ENCODE results near the gene GNG8. TPM values are rescaled to one million over a fixed set of nuclear protein-coding genes. Genes with fewer than 3 reads are reported as not detected.

Gene GNG8
- total RNA-seq, 1 donor from 2014 or later, result not detected

DNA sequence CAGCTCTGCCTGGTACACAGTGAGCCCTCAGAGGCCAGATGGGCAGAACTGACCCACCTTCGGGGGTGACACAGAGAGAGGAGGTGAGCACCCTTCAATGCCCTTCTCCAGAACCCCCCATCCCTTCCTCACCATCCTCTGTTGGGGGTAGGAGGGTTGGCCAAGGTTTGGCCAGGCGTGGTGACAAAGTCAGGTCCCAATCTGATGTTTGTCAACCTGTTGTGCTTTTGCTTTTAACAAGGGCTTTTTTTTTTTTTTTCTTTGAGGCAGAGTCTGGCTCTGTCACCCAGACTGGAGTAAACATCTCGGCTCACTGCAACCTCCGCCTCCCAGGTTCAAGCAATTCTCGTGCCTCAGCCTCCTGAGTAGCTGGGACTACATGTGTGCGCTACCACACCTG lies 18.4 kb downstream of the GNG8 start:
- no peak for DNase-seq

DNA sequence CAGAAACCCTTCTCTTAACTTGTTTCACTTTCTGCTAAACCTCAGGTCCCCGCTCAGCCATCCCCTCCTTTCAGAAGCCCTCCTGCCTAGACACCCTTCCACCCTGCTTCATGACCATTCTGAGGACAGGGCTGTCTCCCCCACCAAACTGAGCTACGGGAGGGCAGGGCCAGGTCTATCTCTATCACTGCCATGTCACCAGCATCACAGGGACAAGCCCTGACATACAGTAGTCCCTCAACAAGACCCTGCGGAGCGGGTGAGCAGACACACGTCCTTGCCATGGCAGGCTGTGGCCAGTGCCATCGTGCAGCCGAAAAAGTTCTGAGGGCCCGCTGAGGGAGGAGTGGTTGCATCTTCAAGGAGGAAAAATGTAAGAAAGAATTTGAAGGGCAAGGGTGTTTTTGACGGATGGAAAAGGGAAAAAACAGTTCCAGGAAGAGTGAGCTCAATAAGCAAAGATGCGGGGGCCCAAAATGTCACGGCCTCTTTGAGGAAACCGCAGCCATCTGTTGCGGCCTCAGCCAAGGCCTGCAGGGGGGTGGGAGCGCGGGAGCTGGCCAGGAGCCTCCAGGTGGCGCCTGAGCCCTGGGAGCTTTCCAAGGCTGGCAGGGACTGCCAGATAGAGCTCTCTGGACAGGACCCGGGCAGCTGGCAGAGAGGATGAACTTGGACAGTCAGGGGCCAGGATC lies 19.2 kb downstream of the GNG8 start:
- no peak for DNase-seq

GRCh38 chr19:46615966-46616365 lies 20.0 kb downstream of the GNG8 start:
- DNase-seq, result no peak

GRCh38 chr19:46614114-46614722 lies 21.8 kb downstream of the GNG8 start:
- peak; percentile 80 for DNase-seq

DNA sequence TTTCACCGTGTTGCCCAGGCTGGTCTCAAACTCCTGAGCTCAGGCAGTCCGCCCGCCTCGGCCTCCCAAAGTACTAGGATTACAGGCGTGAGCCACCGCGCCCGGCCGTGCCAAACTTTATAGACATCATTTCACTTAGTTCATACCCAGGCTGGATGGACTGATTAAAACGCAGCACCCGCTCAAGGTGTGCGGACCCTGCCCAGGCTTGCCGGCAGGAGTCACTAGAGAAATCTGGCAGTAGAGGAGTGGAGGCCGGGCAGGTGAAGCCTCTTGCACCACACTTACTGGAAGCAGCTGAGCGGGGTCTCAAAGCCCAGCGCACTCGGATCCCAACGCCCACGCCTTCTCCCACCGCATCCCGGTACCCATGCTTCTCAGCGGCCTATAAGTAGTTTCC lies 22.5 kb downstream of the GNG8 start:
- no peak for DNase-seq

DNA sequence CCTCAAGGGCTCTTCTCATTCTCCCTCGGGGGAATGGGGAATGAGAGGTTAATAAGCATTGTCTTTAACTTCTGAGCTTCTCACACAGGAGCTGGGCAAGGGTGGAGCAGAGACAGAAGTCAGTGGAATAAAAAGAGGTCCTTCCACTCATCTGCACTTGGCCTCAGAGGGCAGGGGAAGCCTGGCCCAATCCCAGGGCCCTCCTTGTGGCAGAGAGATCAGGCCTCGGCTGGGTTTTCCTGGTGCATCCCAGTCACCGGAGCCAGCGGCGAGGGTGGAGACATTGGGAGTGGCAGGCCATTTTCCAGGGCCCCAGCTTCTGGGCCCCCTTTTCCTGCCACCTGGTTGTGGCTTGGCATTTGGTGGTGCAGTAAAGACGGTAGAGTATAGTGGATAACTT lies 24.2 kb downstream of the GNG8 start:
- no peak for DNase-seq

GRCh38 chr19:46610851-46611770 lies 24.9 kb downstream of the GNG8 start:
- no peak for DNase-seq

GRCh38 chr19:46610413-46610775 lies 25.6 kb downstream of the GNG8 start:
- DNase-seq, result no peak

DNA sequence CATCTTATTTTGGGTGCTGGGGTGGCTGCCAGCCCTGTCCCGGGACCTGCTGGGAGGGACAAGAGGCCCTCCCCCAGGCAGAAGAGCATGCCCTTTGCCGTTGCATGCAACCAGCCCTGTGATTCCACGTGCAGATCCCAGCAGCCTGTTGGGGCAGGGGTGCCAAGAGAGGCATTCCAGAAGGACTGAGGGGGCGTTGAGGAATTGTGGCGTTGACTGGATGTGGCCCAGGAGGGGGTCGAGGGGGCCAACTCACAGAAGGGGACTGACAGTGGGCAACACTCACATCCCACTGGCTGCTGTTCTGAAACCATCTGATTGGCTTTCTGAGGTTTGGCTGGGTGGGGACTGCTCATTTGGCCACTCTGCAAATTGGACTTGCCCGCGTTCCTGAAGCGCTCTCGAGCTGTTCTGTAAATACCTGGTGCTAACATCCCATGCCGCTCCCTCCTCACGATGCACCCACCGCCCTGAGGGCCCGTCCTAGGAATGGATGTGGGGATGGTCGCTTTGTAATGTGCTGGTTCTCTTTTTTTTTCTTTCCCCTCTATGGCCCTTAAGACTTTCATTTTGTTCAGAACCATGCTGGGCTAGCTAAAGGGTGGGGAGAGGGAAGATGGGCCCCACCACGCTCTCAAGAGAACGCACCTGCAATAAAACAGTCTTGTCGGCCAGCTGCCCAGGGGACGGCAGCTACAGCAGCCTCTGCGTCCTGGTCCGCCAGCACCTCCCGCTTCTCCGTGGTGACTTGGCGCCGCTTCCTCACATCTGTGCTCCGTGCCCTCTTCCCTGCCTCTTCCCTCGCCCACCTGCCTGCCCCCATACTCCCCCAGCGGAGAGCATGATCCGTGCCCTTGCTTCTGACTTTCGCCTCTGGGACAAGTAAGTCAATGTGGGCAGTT lies 26.2 kb downstream of the GNG8 start:
- no peak for DNase-seq

DNA sequence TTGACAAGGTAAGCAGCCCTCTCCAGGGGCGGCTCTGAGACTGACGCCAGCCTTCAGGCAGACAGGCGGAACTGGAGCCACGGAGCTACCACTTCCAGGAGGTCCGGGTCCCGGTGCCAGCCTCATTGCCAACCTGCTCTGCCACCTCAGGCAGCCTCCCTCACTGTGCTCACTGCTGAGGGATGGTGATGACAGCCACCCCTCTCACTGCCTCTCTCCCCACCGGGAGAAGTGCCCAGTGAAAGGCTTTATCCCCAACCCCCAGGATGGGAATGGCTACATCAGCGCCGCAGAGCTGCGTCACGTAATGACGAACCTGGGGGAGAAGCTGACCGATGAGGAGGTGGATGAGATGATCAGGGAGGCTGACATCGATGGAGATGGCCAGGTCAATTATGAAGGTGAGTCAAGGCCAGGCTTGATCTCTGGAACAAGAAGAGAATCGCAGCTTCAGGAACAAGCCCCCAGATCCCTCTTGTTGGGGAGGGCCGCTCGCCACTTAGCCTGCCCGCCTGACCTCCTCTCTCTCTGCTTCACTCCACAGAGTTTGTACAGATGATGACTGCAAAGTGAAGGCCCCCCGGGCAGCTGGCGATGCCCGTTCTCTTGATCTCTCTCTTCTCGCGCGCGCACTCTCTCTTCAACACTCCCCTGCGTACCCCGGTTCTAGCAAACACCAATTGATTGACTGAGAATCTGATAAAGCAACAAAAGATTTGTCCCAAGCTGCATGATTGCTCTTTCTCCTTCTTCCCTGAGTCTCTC lies 27.2 kb downstream of the GNG8 start:
- no peak for DNase-seq

DNA sequence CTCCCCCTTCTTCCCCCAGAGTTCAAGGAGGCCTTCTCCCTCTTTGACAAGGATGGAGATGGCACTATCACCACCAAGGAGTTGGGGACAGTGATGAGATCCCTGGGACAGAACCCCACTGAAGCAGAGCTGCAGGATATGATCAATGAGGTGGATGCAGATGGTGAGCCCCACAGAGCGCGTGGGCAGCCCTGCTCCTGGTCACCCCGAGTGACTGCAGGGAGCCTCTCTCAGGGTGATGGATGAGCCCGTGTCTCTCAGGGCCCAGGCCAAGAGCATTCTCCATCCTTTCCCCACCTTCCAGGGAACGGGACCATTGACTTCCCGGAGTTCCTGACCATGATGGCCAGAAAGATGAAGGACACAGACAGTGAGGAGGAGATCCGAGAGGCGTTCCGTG lies 27.8 kb downstream of the GNG8 start:
- DNase-seq, result no peak

DNA sequence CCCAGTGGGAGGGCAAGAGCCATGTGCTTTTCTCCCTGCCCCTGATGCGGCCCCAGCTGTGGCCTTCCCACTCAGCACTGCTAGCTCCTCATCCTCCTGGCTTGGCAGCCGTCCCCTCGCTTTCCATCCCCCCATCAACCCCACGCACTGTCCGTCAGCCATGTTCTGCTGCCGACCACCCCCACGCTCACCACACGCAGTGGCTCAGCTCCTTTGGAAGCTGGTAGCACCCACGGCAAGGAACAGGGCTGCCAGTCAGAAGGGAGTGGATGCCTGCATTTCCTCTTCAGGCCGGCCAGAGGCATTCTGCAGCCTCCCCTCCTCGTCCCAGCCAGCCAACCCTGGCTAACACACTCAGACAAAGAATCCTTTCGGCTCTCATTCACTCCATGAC lies 28.6 kb downstream of the GNG8 start:
- DNase-seq, result no peak

- no peak for DNase-seq
Measured at GRCh38 chr19:46606681-46607447, 29.1 kb downstream of the GNG8 start.

- DNase-seq, result no peak
Measured at GRCh38 chr19:46606019-46606418, 30.0 kb downstream of the GNG8 start.

- DNase-seq, result no peak
Measured at GRCh38 chr19:46605356-46605821, 30.6 kb downstream of the GNG8 start.

DNA sequence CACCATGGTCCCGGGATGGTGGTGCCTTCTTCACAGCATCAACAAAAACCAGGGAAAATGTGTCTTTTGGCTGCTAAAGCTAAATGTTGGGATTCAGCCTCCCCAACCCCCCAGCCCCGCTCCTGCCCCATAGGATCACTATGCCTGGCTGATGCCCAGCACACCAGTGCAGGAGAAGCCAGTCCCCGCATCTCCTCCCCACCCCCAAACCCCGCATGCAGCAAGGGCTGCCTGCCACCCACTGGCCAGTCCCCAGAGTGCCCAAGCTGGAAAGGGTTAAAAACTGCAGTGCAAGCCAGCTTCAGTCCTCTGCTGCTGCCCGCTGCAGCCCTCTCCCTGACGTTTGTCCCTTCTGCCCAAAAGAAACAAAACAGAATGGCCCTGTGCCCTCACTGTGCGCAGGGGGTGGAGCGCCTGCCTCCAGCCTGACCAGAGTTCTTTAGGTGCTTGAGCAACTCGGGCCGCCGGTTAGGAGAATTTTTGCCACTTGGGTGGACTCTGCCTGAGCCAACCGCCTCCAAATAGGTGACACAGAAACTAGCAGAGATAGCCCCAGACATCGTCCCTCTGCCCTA lies 31.1 kb downstream of the GNG8 start:
- no peak for DNase-seq

DNA sequence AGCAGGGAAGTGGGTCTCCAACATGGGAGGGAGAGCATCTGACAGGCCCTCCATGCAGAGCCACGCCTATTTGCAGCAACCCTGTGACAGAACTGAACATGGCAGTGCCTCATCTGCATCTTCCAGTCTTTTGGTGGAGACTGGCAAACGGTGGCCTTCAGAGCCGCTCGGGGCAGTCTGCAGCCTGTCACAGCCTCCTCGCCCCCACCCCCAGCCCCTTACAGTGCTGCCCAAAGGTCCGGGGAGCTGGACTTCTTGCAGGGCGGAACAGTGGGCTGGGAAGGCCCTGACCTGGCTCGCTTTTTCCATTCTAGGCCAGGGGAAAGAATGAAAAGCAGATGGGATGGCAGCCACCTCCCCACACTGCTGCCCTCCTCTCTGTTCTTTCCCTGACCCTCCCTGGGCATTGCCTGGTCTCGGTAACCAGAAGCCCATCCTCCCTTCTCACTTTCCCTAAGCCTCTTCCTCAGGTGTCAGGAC lies 32.2 kb downstream of the GNG8 start:
- no peak for DNase-seq

- no peak for DNase-seq
Measured at GRCh38 chr19:46603195-46603637, 32.8 kb downstream of the GNG8 start.

- no peak for DNase-seq
Measured at GRCh38 chr19:46602392-46603194, 33.4 kb downstream of the GNG8 start.
